CD14-positive monocyte (primary cell): ENCODE measurements around the gene MCOLN3. TPM values are rescaled to one million over a fixed set of nuclear protein-coding genes. Genes with fewer than 3 reads are reported as not detected.
A peak's percentile ranks its signal among the peaks of the same experiment; 100 is the strongest.

Experiments
- DNase-seq, 3 donors: peaks; one replicate each; pipeline ENCODE4 v3.0.0-alpha.2; 2011 to 2022
- H2AFZ ChIP-seq: 2 replicates; pipeline ENCODE4 v1.6.0; 2012; ENCODE audit warnings: mild to moderate bottlenecking, low read depth, low read length, inconsistent platforms; ENCODE audit not compliant: insufficient read depth, poor library complexity, severe bottlenecking
- H3K27ac ChIP-seq, 2 donors: 1 replicate in 1 of 2; 2 replicates in 1 of 2; pipeline ENCODE4 v1.5.1; 2012 to 2013; ENCODE audit warnings: low read length in 2 of 2, control low read depth in 1 of 2, inconsistent platforms in 1 of 2, low read depth in 1 of 2, mild to moderate bottlenecking in 1 of 2
- H3K27me3 ChIP-seq, 2 donors: one replicate each; pipeline versions ENCODE4 v1.6.0 to v1.6.1; 2011 to 2013; ENCODE audit warnings: low read length in 2 of 2; ENCODE audit not compliant: control insufficient read depth in 2 of 2, insufficient read depth in 2 of 2
- H3K36me3 ChIP-seq, 2 donors: replicated peaks in 1 of 2; 1 replicate in 1 of 2; 2 replicates in 1 of 2; pipeline versions ENCODE4 v1.5.1 to v1.6.1; 2012 to 2013; ENCODE audit warnings: low read length in 2 of 2, control low read depth in 1 of 2, inconsistent platforms in 1 of 2, mild to moderate bottlenecking in 1 of 2; ENCODE audit not compliant: insufficient read depth in 2 of 2, control insufficient read depth in 1 of 2
- H3K4me1 ChIP-seq, 2 donors: 1 replicate in 1 of 2; 2 replicates in 1 of 2; pipeline versions ENCODE4 v1.5.1 to v1.6.1; 2012 to 2013; ENCODE audit warnings: low read length in 2 of 2, control low read depth in 1 of 2, inconsistent platforms in 1 of 2, mild to moderate bottlenecking in 1 of 2, moderate library complexity in 1 of 2; ENCODE audit not compliant: insufficient read depth in 2 of 2, control insufficient read depth in 1 of 2
- H3K4me2 ChIP-seq: replicated peaks from 2 replicates; pipeline ENCODE3; 2012; ENCODE audit warnings: low read length, moderate library complexity, mild to moderate bottlenecking; ENCODE audit not compliant: poor library complexity, severe bottlenecking; ENCODE audit errors: extremely low read depth
- H3K4me3 ChIP-seq, 3 experiments: fragments of 200-600 bp in 1 of 3; sonication (generic) in 1 of 3; replicated peaks in 1 of 3; 1 replicate in 2 of 3; 2 replicates in 1 of 3; pipeline ENCODE4 v1.5.1; 2011 to 2013; ENCODE audit warnings: low read length in 3 of 3, mild to moderate bottlenecking in 3 of 3, control low read depth in 2 of 3, low read depth in 2 of 3, inconsistent platforms in 1 of 3, moderate library complexity in 1 of 3
- H3K79me2 ChIP-seq: 2 replicates; pipeline ENCODE4 v1.6.0; 2012; ENCODE audit warnings: mild to moderate bottlenecking, control low read depth, inconsistent platforms, low read length, moderate library complexity; ENCODE audit not compliant: insufficient read depth
- H3K9ac ChIP-seq: 2 replicates; pipeline ENCODE4 v1.6.0; 2017; ENCODE audit warnings: low read length, mild to moderate bottlenecking; ENCODE audit not compliant: insufficient read depth, poor library complexity, severe bottlenecking
- H3K9me3 ChIP-seq, 2 donors: replicated peaks in 1 of 2; 1 replicate in 1 of 2; 2 replicates in 1 of 2; pipeline versions ENCODE4 v1.5.1 to v1.6.1; 2012 to 2013; ENCODE audit warnings: low read length in 2 of 2, control low read depth in 1 of 2; ENCODE audit not compliant: control insufficient read depth in 1 of 2, insufficient read depth in 1 of 2
- H4K20me1 ChIP-seq: 2 replicates; pipeline ENCODE4 v1.6.0; 2012; ENCODE audit warnings: mild to moderate bottlenecking, low read length, control low read depth, moderate library complexity; ENCODE audit not compliant: insufficient read depth
- H3K27ac Mint-ChIP-seq, 7 donors: one replicate each; pipeline ENCODE4 v1.8.0; 2020; ENCODE audit warnings: mild to moderate bottlenecking in 7 of 7, mixed read lengths in 7 of 7, moderate library complexity in 6 of 7, inconsistent platforms in 2 of 7
- H3K27me3 Mint-ChIP-seq, 3 donors: one replicate each; pipeline ENCODE4 v1.8.0; 2021 to 2022; ENCODE audit warnings: low read depth in 3 of 3, mild to moderate bottlenecking in 3 of 3, mixed read lengths in 3 of 3, moderate library complexity in 3 of 3, inconsistent platforms in 1 of 3
- H3K36me3 Mint-ChIP-seq, 2 donors: one replicate each; pipeline ENCODE4 v1.8.0; 2020; ENCODE audit warnings: mixed read lengths in 2 of 2, inconsistent platforms in 1 of 2, mild to moderate bottlenecking in 1 of 2
- H3K4me1 Mint-ChIP-seq: one replicate; pipeline ENCODE4 v1.8.0; 2020; ENCODE audit warnings: mild to moderate bottlenecking, mixed read lengths
- H3K4me3 Mint-ChIP-seq, 2 donors: one replicate each; pipeline ENCODE4 v1.8.0; 2020; ENCODE audit warnings: mild to moderate bottlenecking in 2 of 2, mixed read lengths in 2 of 2, moderate library complexity in 1 of 2
- H3K9me3 Mint-ChIP-seq, 7 donors: one replicate each; pipeline ENCODE4 v1.8.0; 2020 to 2022; ENCODE audit warnings: mixed read lengths in 7 of 7, mild to moderate bottlenecking in 6 of 7, moderate library complexity in 6 of 7, inconsistent platforms in 2 of 7
- WGBS: methylation state at CpG from one replicate; pipeline ENCODE4 v1.1.5; 2013; ENCODE audit warnings: missing lambda C conversion rate; ENCODE audit not compliant: insufficient coverage; 5-methylcytosine and 5-hydroxymethylcytosine counted together
- intact Hi-C, 2 donors: fragments of 100-400 bp; cut with micrococcal nuclease; formaldehyde crosslinking; loops; one replicate each; pipeline versions ENCODE4 v1.15.0 to v1.15.1; 2023
- polyA plus RNA-seq, 3 donors: library from polyadenylated mRNA; depleted of rRNA in 1 of 3; unstranded in 2 of 3; stranded (reverse) in 1 of 3; fragments of 300-500 nt in 2 of 3; fragments of >200 nt in 1 of 3; fragmentation: Illumina TruSeq in 2 of 3; gene quantifications; 1 replicate in 2 of 3; 2 replicates in 1 of 3; pipeline ENCODE4 v1.2.3, GENCODE V29; 2012 to 2021
- TF ChIP-seq, protein P1 (sequence below): fragments of 200-600 bp; IDR thresholded peaks from one replicate; pipeline ENCODE4 v1.8.0; 2022; ENCODE audit warnings: antibody characterized with exemption, mild to moderate bottlenecking

Gene MCOLN3
- polyA plus RNA-seq, 3 donors = 0.03 TPM; not detected in 2

DNA sequence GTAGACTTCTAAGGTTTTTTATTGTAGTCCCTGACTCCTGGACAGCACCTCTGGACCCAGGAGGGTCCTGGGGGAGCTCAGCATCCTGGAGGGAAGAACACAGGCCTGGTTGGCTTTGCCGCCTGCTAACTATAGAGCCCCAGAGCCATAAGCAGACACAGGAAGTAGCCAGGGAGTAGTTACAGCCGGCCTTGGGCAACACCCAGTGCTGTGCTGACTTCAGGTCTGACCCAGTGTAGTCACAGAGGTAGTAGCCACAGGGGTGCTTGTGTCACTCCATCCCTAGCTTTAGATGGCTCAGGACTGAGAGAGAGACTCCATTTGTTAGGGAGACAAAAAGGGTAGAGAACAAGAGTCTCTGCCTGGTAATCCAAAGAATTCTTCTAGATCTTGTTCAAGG, 73.3 kb downstream of the MCOLN3 start:
- Histone ChIP-seq H3K4me2 (no peak overlapping the region), H3K9ac (no peak overlapping the region), H3K36me3 (no peaks in the 10 kb centered on the region), H4K20me1 (no peaks in the 10 kb centered on the region), H3K79me2 (no peaks in the 10 kb centered on the region), H3K4me3 (no peak overlapping the region), H2AFZ (no peak overlapping the region), H3K4me1 (peaks cover 4 to 14% of the 10 kb centered on the region in 2 donors), H3K9me3 (no peaks in the 10 kb centered on the region), H3K27me3 (no peaks in the 10 kb centered on the region), H3K27ac (no peak overlapping the region)
- 50% methylated on average over 2 of the region's 2 CpGs for WGBS
- Mint-ChIP-seq H3K27ac (no peak overlapping the region), H3K27me3 (peaks cover 1 to 3% (median 2%) of the 10 kb centered on the region in 3 donors), H3K4me3 (no peak overlapping the region), H3K4me1 (peaks cover 20% of the 10 kb centered on the region), H3K9me3 (peaks cover 4 to 13% (median 8%) of the 10 kb centered on the region in 7 donors), H3K36me3 (no peaks in the 10 kb centered on the region)
- intact Hi-C loops = no loop called here
- TF ChIP-seq, protein P1, sequence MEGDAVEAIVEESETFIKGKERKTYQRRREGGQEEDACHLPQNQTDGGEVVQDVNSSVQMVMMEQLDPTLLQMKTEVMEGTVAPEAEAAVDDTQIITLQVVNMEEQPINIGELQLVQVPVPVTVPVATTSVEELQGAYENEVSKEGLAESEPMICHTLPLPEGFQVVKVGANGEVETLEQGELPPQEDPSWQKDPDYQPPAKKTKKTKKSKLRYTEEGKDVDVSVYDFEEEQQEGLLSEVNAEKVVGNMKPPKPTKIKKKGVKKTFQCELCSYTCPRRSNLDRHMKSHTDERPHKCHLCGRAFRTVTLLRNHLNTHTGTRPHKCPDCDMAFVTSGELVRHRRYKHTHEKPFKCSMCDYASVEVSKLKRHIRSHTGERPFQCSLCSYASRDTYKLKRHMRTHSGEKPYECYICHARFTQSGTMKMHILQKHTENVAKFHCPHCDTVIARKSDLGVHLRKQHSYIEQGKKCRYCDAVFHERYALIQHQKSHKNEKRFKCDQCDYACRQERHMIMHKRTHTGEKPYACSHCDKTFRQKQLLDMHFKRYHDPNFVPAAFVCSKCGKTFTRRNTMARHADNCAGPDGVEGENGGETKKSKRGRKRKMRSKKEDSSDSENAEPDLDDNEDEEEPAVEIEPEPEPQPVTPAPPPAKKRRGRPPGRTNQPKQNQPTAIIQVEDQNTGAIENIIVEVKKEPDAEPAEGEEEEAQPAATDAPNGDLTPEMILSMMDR = no peak
- peak in 1 of 3 donors; percentile 20 for DNase-seq

DNA sequence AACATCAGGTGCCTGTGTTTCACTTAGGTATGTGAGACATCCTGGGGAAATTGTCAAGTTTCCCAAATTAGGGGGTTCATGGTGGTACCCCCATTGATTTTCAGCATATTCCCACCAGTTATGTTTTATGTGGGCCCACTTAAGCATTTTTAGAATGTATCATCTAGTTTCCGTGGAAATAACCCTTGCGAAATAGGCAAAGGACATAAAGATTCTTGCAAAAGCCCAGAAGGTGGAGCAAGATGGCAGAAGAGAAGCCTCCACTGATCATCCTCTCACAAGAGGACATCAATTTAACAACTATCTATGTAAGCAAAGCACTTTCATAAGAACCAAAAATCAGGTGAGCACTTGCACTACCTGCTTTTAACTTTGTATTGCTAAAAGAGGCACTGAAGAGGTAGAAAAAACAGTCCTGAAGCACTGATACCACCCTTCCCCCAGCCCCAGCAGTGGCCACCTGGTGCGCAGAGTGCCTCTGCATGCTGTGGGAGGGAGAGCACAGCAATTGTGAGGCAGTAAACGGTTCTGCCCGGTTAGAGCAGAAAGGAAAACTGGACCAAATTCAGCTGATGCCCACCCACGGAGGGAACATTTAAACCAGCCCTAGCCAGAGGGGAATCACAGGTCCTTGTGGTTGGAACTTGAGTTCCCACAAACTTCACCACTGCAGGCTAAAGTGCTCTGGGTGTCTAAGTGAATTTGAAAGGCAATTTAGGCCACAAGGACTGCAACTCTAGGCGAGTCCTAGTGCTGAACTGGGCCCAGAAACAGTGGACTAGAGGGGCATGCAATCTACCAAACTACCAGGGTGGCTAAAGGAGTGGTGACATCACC, 74.6 kb downstream of the MCOLN3 start:
- TF ChIP-seq, protein P1 = no peak
- H4K20me1 ChIP-seq = no peaks in the 10 kb centered on the region
- Mint-ChIP-seq H3K27ac (peak overlapping the region in 1 of 7 donors; percentile 15), H3K27me3 (peaks cover 0 to 2% (median 2%) of the 10 kb centered on the region in 3 donors), H3K9me3 (peaks cover 0 to 6% (median under 1%) of the 10 kb centered on the region in 7 donors), H3K4me1 (peaks cover 20% of the 10 kb centered on the region), H3K36me3 (peaks cover 3 to 4% of the 10 kb centered on the region in 2 donors), H3K4me3 (no peak overlapping the region)
- H3K4me3 ChIP-seq = no peak overlapping the region
- H3K4me1 ChIP-seq = peaks cover 4 to 14% of the 10 kb centered on the region in 2 donors
- 91% methylated on average over 4 of the region's 7 CpGs for WGBS
- peak in 2 of 3 donors; percentile 19 to 64 for DNase-seq
- no peaks in the 10 kb centered on the region for H3K27me3 ChIP-seq
- no peak overlapping the region for H3K4me2 ChIP-seq
- no peaks in the 10 kb centered on the region for H3K79me2 ChIP-seq
- H3K27ac ChIP-seq = no peak overlapping the region
- no peak overlapping the region for H3K9ac ChIP-seq
- H3K9me3 ChIP-seq = no peaks in the 10 kb centered on the region
- no peak overlapping the region for H2AFZ ChIP-seq
- intact Hi-C loops = no loop called here
- H3K36me3 ChIP-seq = no peaks in the 10 kb centered on the region
